Activated CD8-positive, alpha-beta memory T cell treated with anti-CD3 and anti-CD28 coated beads, Interleukin-2, amount 50 U/mL, for 4 hours (primary cell): Measurements from ENCODE around the gene TMC2.
"Not testable (repeated sequence)": the region's sequence is repeated elsewhere in the genome, so short reads cannot be mapped to it uniquely, and the experiment has no call there.

Experiments used
- DNase-seq: peaks from one replicate; pipeline ENCODE4 v3.0.0-alpha.2; 2020

The TMC2 gene

DNA sequence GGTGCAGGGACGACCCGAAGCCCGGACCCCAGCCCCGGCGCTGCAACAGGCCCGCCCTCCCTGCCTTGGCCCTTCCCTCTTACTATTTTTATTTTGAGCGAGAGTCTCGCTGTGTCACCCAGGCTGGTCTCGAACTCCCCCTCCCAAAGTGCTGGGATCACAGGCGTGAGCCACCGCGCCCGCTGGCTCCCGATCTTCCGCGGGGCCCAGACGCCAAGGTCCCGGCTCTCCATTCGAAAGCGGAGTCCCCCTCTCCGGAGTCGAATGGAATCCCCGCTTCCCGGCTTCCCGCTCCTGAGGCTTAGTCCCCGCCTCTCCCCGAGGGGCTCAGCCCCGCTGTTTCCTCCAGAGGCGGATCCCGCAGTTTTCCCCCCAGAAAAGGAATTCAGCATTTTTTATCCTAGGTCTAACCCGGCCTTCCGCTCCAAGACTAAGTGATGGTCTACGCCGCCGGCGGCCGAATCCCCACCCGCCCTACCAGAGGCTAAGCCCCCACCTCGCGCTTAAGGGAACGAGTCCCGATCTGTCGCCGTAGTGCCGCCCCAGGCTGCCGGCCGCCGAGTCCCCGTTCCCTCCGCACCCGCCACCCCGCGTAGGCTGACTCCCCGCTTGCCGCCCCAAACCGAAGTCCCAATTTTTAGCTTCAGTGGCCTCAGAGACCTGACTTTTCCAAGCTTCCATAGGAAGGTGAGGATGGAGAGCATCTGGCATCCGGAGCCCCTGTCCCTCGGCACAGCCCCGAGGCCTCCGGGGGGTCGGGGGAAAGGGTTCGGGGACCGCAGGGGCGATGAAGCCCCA lies 11.5 kb upstream of the TMC2 start:
- DNase-seq: peak; percentile 48

DNA sequence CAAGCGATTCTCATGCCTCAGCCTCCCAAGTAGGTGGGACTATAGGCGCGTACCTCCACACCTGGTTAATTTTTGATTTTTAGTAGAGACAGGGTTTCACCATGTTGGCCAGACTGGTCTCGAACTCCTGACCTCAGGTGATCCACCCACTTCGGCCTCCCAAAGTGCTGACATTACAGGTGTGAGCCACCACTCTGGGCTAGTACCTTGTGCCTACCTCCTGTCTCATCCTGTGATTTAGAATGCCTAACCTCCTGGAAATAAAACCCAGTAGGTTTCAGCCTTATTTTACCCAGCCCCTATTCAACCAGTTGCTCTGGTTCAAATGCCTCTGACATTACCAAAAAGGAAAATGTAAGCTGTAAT lies 10.2 kb upstream of the TMC2 start:
- not testable (repeated sequence) for DNase-seq

GRCh38 chr20:2527762-2528161 lies 8.6 kb upstream of the TMC2 start:
- no peak for DNase-seq

DNA sequence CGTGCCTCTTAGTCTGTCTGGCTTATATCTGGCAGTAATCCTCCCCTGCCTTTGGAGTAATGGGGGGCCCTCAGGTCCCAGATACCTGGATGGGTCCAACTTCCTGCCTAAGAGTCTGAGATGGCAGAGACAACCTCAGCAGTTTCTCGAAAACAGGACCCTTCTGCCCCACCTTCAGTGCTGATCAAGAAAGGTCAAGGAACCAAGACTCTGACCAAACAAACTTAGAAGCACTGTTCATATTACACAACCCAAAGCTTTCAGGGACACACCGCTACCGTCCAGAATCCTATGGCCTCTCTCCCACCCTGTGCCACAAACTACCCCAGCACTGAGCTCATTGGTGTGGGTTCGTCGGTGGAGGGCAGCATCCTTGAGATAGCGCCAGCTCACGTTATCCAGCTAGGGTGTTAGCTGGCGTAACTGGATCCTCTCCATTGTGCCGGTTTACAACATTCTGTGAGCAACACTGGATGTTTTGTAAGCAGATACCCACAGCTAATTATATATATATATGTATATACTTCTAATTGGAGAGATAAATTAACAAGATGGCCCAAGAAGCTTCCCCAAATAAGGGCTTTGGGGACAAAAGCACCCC lies 7.6 kb upstream of the TMC2 start:
- no peak for DNase-seq

- DNase-seq: no peak
Measured at GRCh38 chr20:2533118-2533517, 3.3 kb upstream of the TMC2 start.

GRCh38 chr20:2535711-2536559 lies 438 bp upstream of the TMC2 start:
- DNase-seq: no peak

DNA sequence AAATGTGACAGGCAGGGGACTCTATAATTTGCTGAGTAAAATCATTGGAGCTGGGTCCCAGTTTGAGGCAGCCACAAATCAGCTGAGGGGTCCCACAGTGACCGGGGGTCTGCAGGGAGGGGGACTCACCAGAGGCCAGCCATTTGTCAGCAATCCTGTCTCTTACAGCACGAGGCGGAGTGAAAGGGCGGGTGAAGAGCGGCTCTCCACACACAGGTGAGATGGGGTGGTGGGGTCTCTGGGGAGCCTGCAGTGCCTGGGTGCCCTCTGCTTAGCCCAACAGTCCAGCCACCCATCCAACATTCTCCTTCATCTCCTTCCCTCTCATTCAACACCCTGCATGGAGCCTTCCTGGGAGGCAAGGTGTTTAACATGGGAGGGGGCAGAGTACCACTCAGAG lies 728 bp downstream of the TMC2 start:
- DNase-seq: no peak

DNA sequence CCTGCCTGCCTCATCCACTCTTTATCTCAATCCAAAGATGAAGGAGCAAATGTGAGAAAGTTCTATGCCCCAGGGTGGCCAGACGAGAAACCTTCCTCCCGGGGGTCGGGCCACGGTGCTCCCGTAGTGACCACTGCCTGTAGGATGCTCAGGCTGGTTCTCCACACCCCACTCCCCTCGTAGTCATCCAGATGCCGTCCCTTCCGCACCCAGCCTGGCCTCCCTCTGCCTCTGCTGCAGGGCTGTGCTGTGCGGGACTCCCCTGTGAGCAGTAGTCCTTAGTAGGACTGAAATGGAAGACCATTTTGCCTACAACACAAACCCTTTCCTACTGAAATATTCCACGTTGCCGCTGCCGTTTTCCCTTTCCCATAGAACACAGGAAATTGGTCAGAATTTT lies 2.0 kb downstream of the TMC2 start:
- no peak for DNase-seq

DNA sequence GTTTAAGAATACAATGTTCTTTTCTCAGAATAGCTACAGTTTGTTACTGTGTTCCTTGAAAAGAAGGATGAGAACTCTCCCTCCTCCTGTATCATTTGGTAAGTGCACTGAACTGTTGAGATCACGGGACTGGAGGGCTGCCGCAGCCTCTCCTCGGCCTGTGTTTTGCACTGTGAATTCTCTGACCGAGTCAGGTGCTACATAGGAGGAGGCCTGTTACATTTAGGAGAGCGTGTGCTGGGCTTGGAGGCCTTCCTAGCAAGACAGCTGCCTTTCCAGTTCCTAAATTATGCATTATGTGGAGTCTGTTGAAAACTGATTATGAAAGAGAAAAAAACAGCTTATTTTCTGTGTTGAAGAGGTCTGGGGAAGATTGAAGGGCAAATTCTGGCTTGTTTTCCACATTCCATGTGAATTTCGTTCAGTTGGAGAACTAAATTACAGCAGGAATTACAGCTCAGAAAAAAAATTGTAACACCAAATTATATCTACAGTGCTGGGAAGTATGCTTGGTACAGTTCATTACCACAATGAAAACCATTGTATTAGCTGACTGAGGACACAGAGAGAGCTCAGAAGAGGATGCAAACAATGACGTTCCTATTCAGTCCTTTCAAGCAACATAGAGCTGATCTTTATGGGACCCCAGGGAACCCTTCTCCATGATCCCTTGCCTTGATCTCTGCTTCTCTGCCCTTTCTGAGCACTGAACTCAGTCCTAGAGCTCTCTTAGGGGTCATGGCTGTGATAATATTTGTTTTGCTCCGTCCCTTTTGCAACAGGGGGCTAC lies 2.8 kb downstream of the TMC2 start:
- no peak for DNase-seq

- DNase-seq: no peak
Measured at GRCh38 chr20:2541940-2542339, 5.6 kb downstream of the TMC2 start.

DNA sequence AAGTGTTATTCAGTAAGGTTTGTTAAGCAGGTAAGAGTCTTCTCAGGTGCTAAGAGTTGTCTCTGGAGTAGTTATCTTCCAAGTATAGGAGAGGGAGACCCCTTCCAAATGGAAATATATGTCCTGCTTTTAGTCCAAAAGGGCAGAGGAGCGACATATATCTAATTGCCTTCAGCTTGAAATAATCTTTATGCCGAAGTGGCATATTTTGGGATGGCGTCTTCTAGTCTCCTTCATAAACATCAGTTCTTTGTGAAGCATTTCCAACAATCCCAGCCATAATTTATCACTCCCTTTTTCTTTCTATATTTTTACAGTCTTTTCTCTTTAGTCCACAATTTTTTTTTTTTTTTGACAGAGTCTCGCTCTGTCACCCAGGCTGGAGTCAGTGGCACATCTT lies 6.0 kb downstream of the TMC2 start:
- DNase-seq: no peak

- no peak for DNase-seq
Measured at GRCh38 chr20:2544211-2544610, 7.8 kb downstream of the TMC2 start.

- DNase-seq: no peak
Measured at GRCh38 chr20:2545594-2545993, 9.2 kb downstream of the TMC2 start.

DNA sequence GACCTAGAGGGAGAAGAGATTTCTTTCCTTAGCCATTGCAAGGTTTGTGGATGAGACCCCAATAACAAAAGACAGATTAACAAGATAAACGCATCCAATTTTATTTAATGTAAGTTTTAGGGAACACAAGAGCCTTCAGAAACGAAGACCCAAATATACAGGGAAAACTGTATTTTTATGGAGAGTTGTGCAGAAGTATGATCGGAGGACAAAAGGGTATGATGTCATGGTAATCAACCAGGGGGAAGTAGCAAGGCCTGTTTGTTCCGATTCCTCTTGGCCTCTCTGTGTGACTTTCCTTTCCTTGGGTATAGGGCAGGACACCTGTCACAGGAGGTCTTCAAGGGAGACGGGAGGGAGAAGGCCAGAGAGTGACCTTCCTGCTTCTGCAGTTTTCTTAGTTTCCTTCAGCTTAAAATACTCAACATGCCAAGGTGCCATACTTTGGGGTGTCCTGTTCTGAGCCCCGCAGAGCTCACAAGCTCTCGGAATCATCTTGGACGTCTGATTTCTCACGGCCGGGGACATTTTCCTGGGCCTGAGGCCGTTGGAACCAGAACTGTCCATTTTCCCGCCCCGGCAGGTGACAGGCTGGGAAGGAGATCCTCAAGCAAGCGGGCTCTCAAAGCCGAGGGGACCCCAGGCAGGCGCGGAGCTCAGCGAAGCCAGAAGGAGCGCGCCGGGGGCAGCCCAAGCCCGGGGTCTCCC lies 21.7 kb downstream of the TMC2 start:
- DNase-seq: no peak

- DNase-seq: no peak
Measured at GRCh38 chr20:2558581-2559278, 22.4 kb downstream of the TMC2 start.

DNA sequence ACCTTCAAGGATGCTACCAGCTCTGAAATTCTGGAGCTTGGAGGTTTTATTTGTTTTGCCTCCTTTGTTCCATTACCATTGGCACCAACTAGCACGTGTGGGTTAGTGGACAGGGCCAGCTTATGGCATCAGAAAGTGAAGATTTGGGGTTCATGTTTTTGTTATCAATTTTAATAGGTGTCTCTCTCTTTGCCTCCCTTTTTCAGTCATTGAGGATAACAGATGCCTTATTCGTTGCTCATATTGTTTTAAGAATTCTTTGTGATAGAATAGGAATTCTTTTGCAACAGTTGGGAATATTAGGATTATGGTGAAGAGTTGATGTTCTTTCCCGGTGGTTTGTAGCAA lies 22.9 kb downstream of the TMC2 start:
- DNase-seq: no peak

GRCh38 chr20:2559651-2560050 lies 23.3 kb downstream of the TMC2 start:
- DNase-seq: no peak

DNA sequence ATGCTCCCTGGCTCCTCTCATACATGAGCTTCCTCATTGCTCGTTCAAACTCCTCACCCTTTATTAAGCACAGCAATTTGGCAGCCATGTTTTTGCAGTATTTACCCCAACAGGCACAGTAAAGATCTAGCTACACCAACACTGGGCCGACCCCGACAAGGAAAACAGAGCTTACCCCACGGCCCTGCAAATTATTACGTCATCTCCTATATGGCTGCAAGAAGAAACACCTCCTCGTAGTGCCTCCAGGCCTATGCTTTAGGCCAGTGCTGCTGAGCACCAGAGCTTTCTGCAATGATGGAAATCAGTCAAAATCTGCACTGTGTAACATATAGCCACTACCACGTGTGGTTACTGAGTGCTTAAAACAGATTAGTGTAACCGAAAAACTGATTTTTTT lies 26.7 kb downstream of the TMC2 start:
- DNase-seq: no peak

DNA sequence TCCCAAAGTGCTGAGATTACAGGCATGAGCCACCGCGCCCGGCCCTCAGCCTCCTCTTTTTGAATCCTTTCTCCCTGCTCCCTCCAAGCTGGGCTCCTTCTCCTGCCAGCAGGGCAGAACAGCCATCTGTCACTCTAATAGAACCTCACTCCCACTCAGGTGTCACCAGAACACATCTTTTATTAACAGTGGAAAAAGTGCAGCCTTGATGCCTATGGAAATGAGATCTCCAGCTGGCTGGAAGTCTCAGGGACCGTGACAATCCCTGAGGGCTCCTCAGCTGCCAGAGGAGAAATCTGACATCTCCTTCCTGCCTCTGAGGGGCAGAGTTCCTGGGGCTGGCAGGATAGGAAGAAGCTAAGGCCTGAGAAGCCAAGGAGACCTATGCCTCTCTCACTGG lies 28.0 kb downstream of the TMC2 start:
- no peak for DNase-seq

DNA sequence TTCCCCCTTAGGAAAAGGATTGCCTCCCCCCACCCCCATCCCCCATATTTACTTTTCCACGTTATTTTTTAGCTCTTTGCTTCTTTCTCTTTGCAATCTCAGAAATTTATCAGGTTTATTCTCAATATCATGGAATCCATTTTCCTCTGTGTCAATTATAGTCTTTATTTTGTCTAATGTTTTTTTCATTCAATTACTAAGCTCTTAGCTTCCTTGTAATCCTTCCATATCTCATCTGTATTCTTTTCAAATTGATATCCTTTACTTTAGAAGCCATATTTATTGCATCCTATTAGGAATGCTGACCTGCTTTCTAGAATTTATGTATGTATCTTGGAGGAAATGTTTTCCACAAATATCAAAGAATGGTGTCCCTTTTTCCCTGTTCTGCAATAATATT lies 39.3 kb downstream of the TMC2 start:
- no peak for DNase-seq

DNA sequence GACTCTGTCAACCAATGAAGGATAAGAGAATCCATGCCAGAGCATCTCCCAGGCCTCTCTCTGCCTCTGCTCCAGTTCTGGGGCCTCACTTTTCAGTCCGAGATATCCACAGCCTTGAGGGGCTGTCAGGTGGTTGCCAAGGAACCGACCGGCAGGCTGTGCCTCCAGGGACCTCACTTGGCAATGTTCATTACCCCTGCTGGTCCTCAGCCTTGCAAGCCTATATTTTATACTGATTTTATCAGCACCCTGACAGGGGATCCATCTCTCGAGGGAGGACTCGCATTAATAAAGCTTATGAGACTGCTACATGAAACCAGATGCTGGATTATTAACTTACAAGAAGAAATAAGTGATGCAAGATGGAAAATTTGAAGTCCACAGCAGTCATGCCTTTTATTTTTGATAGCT lies 39.9 kb downstream of the TMC2 start:
- DNase-seq: no peak
